Measurements from ENCODE around the gene TRIM40.

TRIM40 gene

GRCh38 chr6:30101444-30102413 lies 34.2 kb upstream of the TRIM40 start:
- peak; percentile 93 for DNase-seq (ENCODE audit: extremely low spot score)
- POLR2A ChIA-PET, result interaction anchor here (0.6 to 1.6 kb wide), 21 partner anchors 8 to 349 kb away, joined by 3 to 20 read pairs (median 4); partner anchors contain the start of genes POLR1H, PPP1R11, TRIM26 and TRIM39
- CTCF ChIA-PET, result interaction anchor here (0.7 to 1.6 kb wide), 4 partner anchors 9 to 66 kb away, joined by 3 to 14 read pairs (median 4); no protein-coding TSS in a partner anchor
- peak; percentile 27; the same call in 1 of the 2 replicates for TF ChIP-seq L3MBTL2 (conservative IDR thresholded peaks at IDR 0.05)
- peak; percentile 16; the same call in 1 of the 2 replicates for TF ChIP-seq ELF4 (IDR thresholded peaks at IDR 0.05)
- no peak for TF ChIP-seq BHLHE40 (IDR thresholded peaks at IDR 0.05; ENCODE audit: borderline replicate concordance)
- no peak for TF ChIP-seq FOXA1 (IDR thresholded peaks at IDR 0.05)
- TF ChIP-seq FOXM1 (IDR thresholded peaks at IDR 0.05; ENCODE audit: borderline replicate concordance), result no peak

DNA sequence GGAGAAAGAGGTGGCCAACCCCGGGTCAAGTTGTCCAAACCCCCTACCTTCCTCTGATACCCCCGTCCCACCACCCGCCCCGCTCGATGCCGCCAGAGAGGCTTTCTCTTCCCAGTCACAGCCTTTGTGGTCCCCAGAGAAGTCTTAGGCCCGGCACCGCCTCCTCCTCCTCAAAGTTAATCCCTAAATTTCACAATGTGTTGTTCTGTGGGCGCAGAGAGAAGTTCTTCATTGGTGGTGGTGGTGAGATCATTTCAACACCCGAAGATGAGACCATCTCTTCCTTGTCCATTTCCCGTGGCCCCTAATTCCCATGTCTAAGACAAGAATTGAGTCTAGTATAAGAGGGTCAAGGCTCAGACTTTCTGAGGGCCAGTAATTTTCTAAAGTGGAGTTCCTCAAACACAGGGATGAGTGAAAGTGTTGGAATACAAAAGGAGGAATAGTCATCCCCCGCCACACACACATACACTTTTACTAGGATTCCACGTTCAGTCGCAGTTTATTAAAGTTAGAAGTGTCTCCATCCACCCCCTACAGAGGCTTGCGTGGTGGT lies 33.4 kb upstream of the TRIM40 start:
- ChIA-PET POLR2A (interaction anchor here (0.8 to 2.6 kb wide), 20 partner anchors 9 to 68 kb away, joined by 3 to 22 read pairs (median 5); partner anchors contain the start of genes POLR1H and PPP1R11), CTCF (interaction anchor here (0.6 to 4.0 kb wide), 11 partner anchors 9 to 770 kb away, joined by 3 to 66 read pairs (median 4); no protein-coding TSS in a partner anchor)
- no peak for TF ChIP-seq BHLHE40 (IDR thresholded peaks at IDR 0.05; ENCODE audit: borderline replicate concordance)
- no peak for TF ChIP-seq FOXA1 (IDR thresholded peaks at IDR 0.05)
- TF ChIP-seq FOXM1 (IDR thresholded peaks at IDR 0.05; ENCODE audit: borderline replicate concordance), result no peak
- no peak for TF ChIP-seq PKNOX1 (IDR thresholded peaks at IDR 0.05)
- TF ChIP-seq ARNT (IDR thresholded peaks at IDR 0.05), result no peak
- no peak for TF ChIP-seq FOXK2 (IDR thresholded peaks at IDR 0.05)
- TF ChIP-seq NFRKB (IDR thresholded peaks at IDR 0.05), result no peak
- no peak for TF ChIP-seq TARDBP (IDR thresholded peaks at IDR 0.05)
- TF ChIP-seq CTBP1 (IDR thresholded peaks at IDR 0.05; ENCODE audit: borderline replicate concordance), result no peak
- TF ChIP-seq ELF4 (IDR thresholded peaks at IDR 0.05), result no peak
- no peak for TF ChIP-seq LEF1 (IDR thresholded peaks at IDR 0.05; ENCODE audit: borderline replicate concordance)
- TF ChIP-seq SP1 (IDR thresholded peaks at IDR 0.05), result no peak
- no peak for TF ChIP-seq SUZ12 (IDR thresholded peaks at IDR 0.05)
- no peak for TF ChIP-seq ZNF384 (IDR thresholded peaks at IDR 0.05)
- no peak for TF ChIP-seq L3MBTL2 (conservative IDR thresholded peaks at IDR 0.05)
- no peak for TF ChIP-seq HDGF (IDR thresholded peaks at IDR 0.05; ENCODE audit: borderline replicate concordance)
- DNase-seq (ENCODE audit: extremely low spot score), result no peak

DNA sequence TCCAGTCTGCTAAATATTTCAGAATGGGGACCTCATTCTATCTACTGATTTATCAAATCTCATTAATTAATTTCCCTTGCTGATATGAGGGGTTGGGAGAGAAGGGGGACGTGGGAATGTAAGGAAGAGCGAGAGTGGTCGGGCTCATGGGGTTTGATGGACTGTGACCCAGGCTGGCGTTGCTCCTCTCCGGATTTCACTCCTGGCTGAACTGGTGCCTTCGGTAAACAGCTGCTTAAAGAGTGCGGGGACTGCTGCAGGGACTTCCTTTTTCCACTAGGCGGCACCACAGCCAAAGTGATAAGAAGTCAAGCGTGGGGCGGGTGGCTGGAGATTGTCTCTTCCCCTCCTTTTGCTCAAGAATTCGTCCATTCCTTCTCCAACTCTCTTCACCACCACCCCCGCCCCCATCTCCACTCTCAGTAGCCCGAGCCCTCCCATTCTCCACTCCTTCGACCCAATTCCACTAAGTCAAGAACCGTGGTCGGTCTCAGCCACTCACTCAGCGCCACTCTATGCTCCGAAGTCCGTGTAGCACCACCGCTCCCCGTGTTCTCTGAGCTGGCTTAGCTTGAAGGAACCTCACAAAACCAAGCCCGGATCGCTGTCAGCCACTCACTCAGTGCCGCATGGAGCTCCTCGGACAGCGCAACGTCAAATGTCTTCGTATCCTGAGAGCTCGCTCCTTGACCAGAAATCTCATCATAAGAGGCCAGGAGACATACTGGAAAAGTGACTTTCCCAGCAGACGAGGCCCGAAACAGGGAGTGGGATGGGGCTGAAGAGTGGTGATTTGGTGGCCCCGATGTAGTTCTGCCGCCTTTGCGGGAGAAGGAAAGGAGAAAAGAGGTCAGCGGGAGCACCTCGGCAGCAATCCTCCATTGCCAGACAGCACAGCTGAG lies 32.7 kb upstream of the TRIM40 start:
- ChIA-PET POLR2A (interaction anchor here (0.6 to 2.6 kb wide), 11 partner anchors 9 to 110 kb away, joined by 3 to 22 read pairs (median 4); partner anchors contain the start of genes POLR1H, PPP1R11 and TRIM26), CTCF (interaction anchor here (0.6 to 4.0 kb wide), 10 partner anchors 13 to 771 kb away, joined by 3 to 66 read pairs (median 4); no protein-coding TSS in a partner anchor)
- peak; percentile 86 for DNase-seq (ENCODE audit: extremely low spot score)
- TF ChIP-seq ZNF384 (IDR thresholded peaks at IDR 0.05) (no peak), TARDBP (IDR thresholded peaks at IDR 0.05) (no peak)

GRCh38 chr6:30103872-30104179 lies 32.1 kb upstream of the TRIM40 start:
- TF ChIP-seq PKNOX1 (IDR thresholded peaks at IDR 0.05) (no peak), FOXA1 (IDR thresholded peaks at IDR 0.05) (no peak), FOXK2 (IDR thresholded peaks at IDR 0.05) (no peak), FOXM1 (IDR thresholded peaks at IDR 0.05; ENCODE audit: borderline replicate concordance) (no peak)
- ChIA-PET POLR2A (interaction anchor here (0.6 to 2.6 kb wide), 8 partner anchors 8 to 109 kb away, joined by 3 to 22 read pairs (median 4); partner anchors contain the start of genes POLR1H and TRIM26), CTCF (interaction anchor here (1.1 to 4.0 kb wide), 8 partner anchors 14 to 102 kb away, joined by 3 to 66 read pairs (median 4); no protein-coding TSS in a partner anchor)
- no peak for DNase-seq (ENCODE audit: extremely low spot score)

- no peak for DNase-seq (ENCODE audit: extremely low spot score)
- ChIA-PET CTCF (interaction anchor here (4.0 kb wide), 1 partner anchor 25 kb away, joined by 66 read pairs; no protein-coding TSS in a partner anchor), POLR2A (interaction anchor here (0.7 to 2.6 kb wide), 4 partner anchors 18 to 43 kb away, joined by 3 to 22 read pairs (median 10); partner anchors contain the start of genes POLR1H and PPP1R11)
- no peak for TF ChIP-seq BHLHE40 (IDR thresholded peaks at IDR 0.05; ENCODE audit: borderline replicate concordance)
- no peak for TF ChIP-seq SP1 (IDR thresholded peaks at IDR 0.05)
- TF ChIP-seq FOXM1 (IDR thresholded peaks at IDR 0.05; ENCODE audit: borderline replicate concordance), result no peak
- TF ChIP-seq ARNT (IDR thresholded peaks at IDR 0.05), result no peak
- TF ChIP-seq NFRKB (IDR thresholded peaks at IDR 0.05), result no peak
- TF ChIP-seq ZNF384 (IDR thresholded peaks at IDR 0.05), result no peak
- no peak for TF ChIP-seq HDGF (IDR thresholded peaks at IDR 0.05; ENCODE audit: borderline replicate concordance)
- no peak for TF ChIP-seq FOXA1 (IDR thresholded peaks at IDR 0.05)
- no peak for TF ChIP-seq LEF1 (IDR thresholded peaks at IDR 0.05; ENCODE audit: borderline replicate concordance)
- TF ChIP-seq ELF4 (IDR thresholded peaks at IDR 0.05), result no peak
- no peak for TF ChIP-seq TARDBP (IDR thresholded peaks at IDR 0.05)
- TF ChIP-seq FOXK2 (IDR thresholded peaks at IDR 0.05), result no peak
- TF ChIP-seq L3MBTL2 (conservative IDR thresholded peaks at IDR 0.05), result no peak
Measured at GRCh38 chr6:30104661-30105060, 31.3 kb upstream of the TRIM40 start.
